H1 (cell line): ENCODE data around the gene CST6. TPM values are rescaled to one million over a fixed set of nuclear protein-coding genes. Genes with fewer than 3 reads are reported as not detected.

ENCODE experiments used
- CTCF ChIA-PET: fragments of 300-600 bp; sonication (Branson Sonifier 250); formaldehyde crosslinking; loops from one replicate; lab custom pipeline; 2021; ENCODE audit not compliant: partially characterized antibody; lab: Charles Lee
- POLR2A ChIA-PET: fragments of 300-600 bp; sonication (Branson Sonifier 250); formaldehyde crosslinking; loops from one replicate; lab custom pipeline; 2021; ENCODE audit warnings: inconsistent platforms; ENCODE audit not compliant: partially characterized antibody; lab: Charles Lee
- DNase-seq, 2 experiments: peaks; one replicate each; pipeline versions ENCODE4 v3.0.0 to v3.0.0-alpha.2; 2010 to 2022; ENCODE audit warnings: low spot score in 2 of 2, low read depth in 1 of 2, mixed read lengths in 1 of 2
- FAIRE-seq: peaks from 2 replicates; lab custom pipeline; 2011; peaks lifted over from hg19 to GRCh38; lab: Jason Lieb, UNC
- H2AFZ ChIP-seq: 2 replicates; pipeline ENCODE4 v1.8.1; 2012; ENCODE audit warnings: low read length, inconsistent platforms
- H2AK5ac ChIP-seq: 2 replicates; pipeline ENCODE4 v1.6.1; 2013; ENCODE audit warnings: low read depth, low read length
- H2BK120ac ChIP-seq: replicated peaks from 2 replicates; pipeline ENCODE3; 2013; ENCODE audit warnings: low read depth, low read length, inconsistent platforms
- H2BK12ac ChIP-seq: 2 replicates; pipeline ENCODE4 v1.6.1; 2013; ENCODE audit warnings: low read depth, low read length
- H2BK15ac ChIP-seq: 2 replicates; pipeline ENCODE4 v1.6.1; 2013; ENCODE audit warnings: low read length
- H2BK20ac ChIP-seq: 2 replicates; pipeline ENCODE4 v1.6.1; 2013; ENCODE audit warnings: low read length
- H2BK5ac ChIP-seq: 2 replicates; pipeline ENCODE4 v1.6.1; 2013; ENCODE audit warnings: low read depth, low read length
- H3K14ac ChIP-seq: 2 replicates; pipeline ENCODE4 v1.6.1; 2013; ENCODE audit warnings: inconsistent platforms; ENCODE audit not compliant: insufficient read length
- H3K18ac ChIP-seq: 2 replicates; pipeline ENCODE4 v1.6.1; 2013; ENCODE audit warnings: low read length; ENCODE audit errors: extremely low read depth
- H3K23ac ChIP-seq: 2 replicates; pipeline ENCODE4 v1.6.1; 2013; ENCODE audit warnings: inconsistent platforms; ENCODE audit not compliant: insufficient read length
- H3K23me2 ChIP-seq: 2 replicates; pipeline ENCODE4 v1.6.1; 2013; ENCODE audit warnings: low read depth, low read length
- H3K27ac ChIP-seq: 2 replicates; pipeline ENCODE4 v1.6.1; 2011; ENCODE audit warnings: low read depth, low read length, inconsistent platforms
- H3K27me3 ChIP-seq, 4 experiments: replicated peaks in 1 of 4; 1 replicate in 1 of 4; 2 replicates in 3 of 4; pipeline versions ENCODE4 v1.6.1 to v1.8.1; 2011 to 2013; ENCODE audit warnings: low read length in 3 of 4, mild to moderate bottlenecking in 3 of 4, inconsistent platforms in 2 of 4, mixed read lengths in 2 of 4, moderate library complexity in 1 of 4; ENCODE audit not compliant: control insufficient read depth in 3 of 4, insufficient read depth in 3 of 4; ENCODE audit errors: extremely low read depth in 1 of 4
- H3K36me3 ChIP-seq, 4 experiments: 2 replicates each; pipeline versions ENCODE4 v1.6.1 to v1.8.1; 2011 to 2013; ENCODE audit warnings: mild to moderate bottlenecking in 4 of 4, low read length in 3 of 4, moderate library complexity in 2 of 4, control low read depth in 1 of 4, inconsistent platforms in 1 of 4; ENCODE audit not compliant: insufficient read depth in 4 of 4, control insufficient read depth in 2 of 4
- H3K4ac ChIP-seq: replicated peaks from 2 replicates; pipeline ENCODE3; 2013; ENCODE audit warnings: low read length, low read depth, mixed read lengths, inconsistent platforms; ENCODE audit not compliant: insufficient read length
- H3K4me1 ChIP-seq, 4 experiments: replicated peaks in 1 of 4; 1 replicate in 1 of 4; 2 replicates in 3 of 4; pipeline versions ENCODE4 v1.6.1 to v1.8.1; 2011 to 2013; ENCODE audit warnings: low read length in 3 of 4, inconsistent platforms in 2 of 4, mixed read lengths in 1 of 4; ENCODE audit not compliant: insufficient read depth in 4 of 4, control insufficient read depth in 3 of 4
- H3K4me2 ChIP-seq, 2 experiments: 2 replicates each; pipeline versions ENCODE4 v1.6.1 to v1.8.1; 2011 to 2013; ENCODE audit warnings: low read depth in 2 of 2, low read length in 2 of 2, control low read depth in 1 of 2, inconsistent platforms in 1 of 2, mild to moderate bottlenecking in 1 of 2; ENCODE audit not compliant: insufficient read depth in 1 of 2
- H3K4me3 ChIP-seq, 4 experiments: fragments of 200-600, 300-600 bp in 1 of 4; sonication (generic), shearing (Covaris generic), sonication (Bioruptor Twin) in 1 of 4; 2 replicates each; pipeline versions ENCODE4 v1.5.1 to v1.8.1; 2011 to 2016; ENCODE audit warnings: low read length in 4 of 4, low read depth in 3 of 4, control low read depth in 2 of 4, inconsistent platforms in 2 of 4, mild to moderate bottlenecking in 2 of 4, mixed read lengths in 1 of 4, moderate library complexity in 1 of 4; ENCODE audit not compliant: insufficient read depth in 2 of 4; ENCODE audit errors: extremely low read depth in 1 of 4
- H3K56ac ChIP-seq: replicated peaks from 2 replicates; pipeline ENCODE3; 2013; ENCODE audit warnings: low read depth, mild to moderate bottlenecking, mixed read lengths, low read length, inconsistent platforms; ENCODE audit not compliant: insufficient read length
- H3K79me1 ChIP-seq: 2 replicates; pipeline ENCODE4 v1.6.1; 2013; ENCODE audit warnings: low read depth, low read length, control low read depth
- H3K79me2 ChIP-seq, 2 experiments: 2 replicates each; pipeline versions ENCODE4 v1.6.1 to v1.8.1; 2012 to 2013; ENCODE audit warnings: low read length in 2 of 2, mild to moderate bottlenecking in 2 of 2, inconsistent platforms in 1 of 2; ENCODE audit not compliant: insufficient read depth in 2 of 2, control insufficient read depth in 1 of 2
- H3K9ac ChIP-seq, 4 experiments: replicated peaks in 1 of 4; 1 replicate in 1 of 4; 2 replicates in 3 of 4; pipeline versions ENCODE4 v1.6.1 to v1.8.1; 2011 to 2013; ENCODE audit warnings: low read depth in 3 of 4, low read length in 3 of 4, control low read depth in 2 of 4, mild to moderate bottlenecking in 2 of 4, moderate library complexity in 2 of 4, inconsistent platforms in 1 of 4; ENCODE audit errors: extremely low read depth in 1 of 4
- H3K9me3 ChIP-seq, 2 experiments: 2 replicates each; pipeline versions ENCODE4 v1.6.1 to v1.8.1; 2012 to 2013; ENCODE audit warnings: mild to moderate bottlenecking in 2 of 2, moderate library complexity in 2 of 2, control low read depth in 1 of 2, inconsistent platforms in 1 of 2, low read depth in 1 of 2, low read length in 1 of 2, mixed read lengths in 1 of 2; ENCODE audit not compliant: insufficient read depth in 2 of 2
- H4K20me1 ChIP-seq, 2 experiments: replicated peaks in 1 of 2; 2 replicates each; pipeline versions ENCODE3 to v1.8.1; 2011 to 2013; ENCODE audit warnings: inconsistent platforms in 2 of 2, low read length in 2 of 2, mild to moderate bottlenecking in 1 of 2; ENCODE audit not compliant: insufficient read depth in 2 of 2, control insufficient read depth in 1 of 2
- H4K5ac ChIP-seq: 2 replicates; pipeline ENCODE4 v1.6.1; 2013; ENCODE audit warnings: low read length, low read depth, mixed read lengths, inconsistent platforms; ENCODE audit not compliant: insufficient read length
- H4K8ac ChIP-seq: 2 replicates; pipeline ENCODE4 v1.8.0; 2013; ENCODE audit warnings: mild to moderate bottlenecking, moderate library complexity, low read length, inconsistent platforms; ENCODE audit not compliant: insufficient read depth; ENCODE audit errors: extremely low read depth
- H4K91ac ChIP-seq: replicated peaks from 2 replicates; pipeline ENCODE3; 2013; ENCODE audit warnings: low read length, mixed read lengths, inconsistent platforms; ENCODE audit not compliant: insufficient read length
- E2F6 ChIP-seq: IDR thresholded peaks from 2 replicates; pipeline ENCODE4 v1.6.1; 2012; ENCODE audit warnings: inconsistent platforms
- POU5F1 ChIP-seq: IDR thresholded peaks from 2 replicates; pipeline ENCODE4 v1.6.1; 2011; ENCODE audit warnings: low read depth, mild to moderate bottlenecking, low read length, moderate library complexity
- TCF12 ChIP-seq: IDR thresholded peaks from 2 replicates; pipeline ENCODE4 v1.6.1; 2011; ENCODE audit warnings: low read depth, mild to moderate bottlenecking, low read length
- WGBS, 2 experiments: shearing (Covaris generic) in 1 of 2; methylation state at CpG; one replicate each; pipeline versions ENCODE4 v1.1.6 to v1.1.7; 2013 to 2015; ENCODE audit warnings: low lambda C conversion rate in 2 of 2, mixed read lengths in 2 of 2, inconsistent platforms in 1 of 2, low coverage in 1 of 2, missing lambda C conversion rate in 1 of 2; ENCODE audit not compliant: insufficient replicate concordance in 2 of 2, insufficient coverage in 1 of 2, insufficient read length in 1 of 2; ENCODE audit errors: extremely low coverage in 1 of 2, missing lambda C conversion rate in 1 of 2; 5-methylcytosine and 5-hydroxymethylcytosine counted together
- polyA plus RNA-seq, 7 experiments: library from polyadenylated mRNA; depleted of rRNA in 3 of 7; stranded (reverse) in 5 of 7; unstranded in 2 of 7; fragments of >200 nt in 5 of 7; fragments of 200-250 nt in 2 of 7; gene quantifications; 1 replicate in 5 of 7; 2 replicates in 1 of 7; 4 replicates in 1 of 7; pipeline versions ENCODE4 v1.2.1 to v1.2.3, GENCODE V29; 2011 to 2013; ENCODE audit warnings: missing spikeins in 2 of 7, mixed read lengths in 2 of 7
- total RNA-seq: library from RNA; stranded (reverse); fragmentation: NEBNext Ultra II Directional; extraction: Animal tissue kit (Norgen Biotek cat#: 25700); gene quantifications from 2 replicates; pipeline ENCODE4 v1.2.1, GENCODE V29; 2021

CST6 gene
- total and polyA plus RNA-seq, 2 of the 8 experiments (the other 6 are each of a cell fraction or from before 2014, with no cell fraction given): 1.6 to 7.6 TPM

- Histone ChIP-seq H2BK12ac (no peak overlapping the region), H2AFZ (no peak overlapping the region), H3K14ac (no peak overlapping the region), H3K36me3 (peaks cover 0 to 17% (median 6%) of the 10 kb centered on the region in 4 experiments; a peak in 4 of 8 replicates), H4K91ac (no peak overlapping the region), H4K20me1 (peaks cover 0 to 4% of the 10 kb centered on the region in 2 experiments), H3K4me1 (peaks cover 0 to 28% (median 21%) of the 10 kb centered on the region in 4 experiments; a peak in 6 of 7 replicates), H3K23ac (no peak overlapping the region), H2BK5ac (no peak overlapping the region), H2AK5ac (no peak overlapping the region), H3K27ac (no peak overlapping the region), H3K4me2 (no peak overlapping the region), H3K27me3 (no peaks in the 10 kb centered on the region), H3K79me2 (peaks cover 0 to 13% of the 10 kb centered on the region in 2 experiments; a peak in 1 of 4 replicates), H3K9ac (no peak overlapping the region), H3K56ac (no peak overlapping the region), H3K79me1 (peaks cover 9% of the 10 kb centered on the region), H3K18ac (no peak overlapping the region), H4K8ac (no peak overlapping the region), H2BK15ac (no peak overlapping the region), H4K5ac (no peak overlapping the region), H3K4me3 (no peak overlapping the region), H2BK120ac (no peak overlapping the region), H3K23me2 (peaks cover 10% of the 10 kb centered on the region; the same call in 1 of the 2 replicates), H3K4ac (no peak overlapping the region), H3K9me3 (peaks cover 0 to 10% of the 10 kb centered on the region in 2 experiments; a peak in 1 of 4 replicates), H2BK20ac (no peak overlapping the region)
- DNase-seq (no peak), FAIRE-seq (no peak)
- 94% methylated on average over 3 of the region's 3 CpGs; no CpG with 5 or more reads in 1 of the 2 experiments for WGBS, 2 experiments
- ChIA-PET POLR2A (interaction anchor here (0.9 to 1.5 kb wide), 4 partner anchors 13 to 187 kb away, joined by 3 to 6 read pairs (median 4); partner anchors contain the start of gene BANF1), CTCF (interaction anchor here (0.9 to 5.7 kb wide), 8 partner anchors 16 to 267 kb away, joined by 3 to 34 read pairs (median 6); partner anchors contain the start of gene CST6)
- TF ChIP-seq POU5F1 (no peak), E2F6 (no peak), TCF12 (no peak)
Observed at GRCh38 chr11:66046901-66047300, 35.1 kb downstream of the CST6 start.
